ENCODE data around the gene EFTUD2.

The EFTUD2 gene

GRCh38 chr17:44925731-44926697 lies 26.8 kb upstream of the EFTUD2 start:
- no peak for DNase-seq

- DNase-seq = no peak
Measured at GRCh38 chr17:44924107-44924544, 24.9 kb upstream of the EFTUD2 start.

DNA sequence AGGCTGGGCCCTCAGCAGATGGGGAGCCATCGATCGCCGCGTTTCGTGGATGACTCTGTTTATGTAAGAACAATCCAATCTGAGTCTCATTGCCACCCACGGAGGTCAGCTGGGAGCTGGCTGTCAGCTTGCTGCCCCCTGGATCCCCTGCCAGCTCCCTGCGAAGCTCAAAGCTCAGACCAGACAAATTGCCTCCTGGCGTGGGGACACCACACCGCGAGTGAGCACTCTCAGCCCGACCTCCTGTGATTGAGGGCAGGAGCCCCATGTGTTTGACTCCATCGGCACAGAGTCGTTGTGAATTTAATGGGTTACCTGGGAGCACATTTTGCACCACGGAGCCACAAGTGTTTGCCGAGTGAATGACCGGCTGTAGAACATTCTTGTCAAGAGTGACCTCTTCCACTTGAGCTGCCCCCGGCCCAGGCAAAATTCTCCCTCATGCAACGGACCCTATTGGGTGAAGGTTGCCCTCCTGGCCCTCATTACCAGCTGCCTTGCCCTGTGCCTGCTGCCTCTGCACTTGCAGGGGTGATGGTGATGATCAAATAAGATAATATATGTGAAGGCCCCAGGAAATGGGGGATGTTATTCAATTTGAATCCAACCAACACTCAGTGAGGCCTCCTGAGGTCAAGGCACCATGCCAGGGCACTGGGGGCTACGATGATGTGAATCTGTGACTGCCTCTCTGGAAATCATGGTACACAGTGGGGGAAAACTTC lies 23.7 kb upstream of the EFTUD2 start:
- DNase-seq = no peak

GRCh38 chr17:44922136-44922535 lies 22.9 kb upstream of the EFTUD2 start:
- no peak for DNase-seq

- no peak for DNase-seq
Measured at GRCh38 chr17:44921122-44921882, 22.1 kb upstream of the EFTUD2 start.

- no peak for DNase-seq
Measured at GRCh38 chr17:44920565-44920940, 21.3 kb upstream of the EFTUD2 start.

GRCh38 chr17:44919885-44920564 lies 20.8 kb upstream of the EFTUD2 start:
- peak; percentile 61 for DNase-seq

DNA sequence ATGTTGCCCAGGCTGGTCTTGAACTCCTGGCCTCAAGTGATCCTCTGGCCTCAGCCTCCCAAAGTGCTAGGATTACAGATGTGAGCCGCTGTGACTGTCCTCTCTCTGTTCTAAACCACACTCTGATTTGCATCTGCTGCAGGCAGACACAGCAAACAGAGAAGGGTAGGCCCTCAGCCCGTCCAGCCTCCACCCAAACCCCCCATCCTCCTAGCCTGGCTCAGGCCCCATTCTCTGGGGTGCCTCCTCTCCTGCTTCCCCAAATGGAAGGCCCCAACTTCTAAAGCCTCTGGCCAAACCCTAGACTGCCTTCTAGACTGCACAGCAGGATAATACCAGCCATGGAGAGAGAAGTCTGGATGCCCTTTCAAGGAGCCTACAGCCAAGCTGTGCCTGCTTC lies 20.2 kb upstream of the EFTUD2 start:
- no peak for DNase-seq

DNA sequence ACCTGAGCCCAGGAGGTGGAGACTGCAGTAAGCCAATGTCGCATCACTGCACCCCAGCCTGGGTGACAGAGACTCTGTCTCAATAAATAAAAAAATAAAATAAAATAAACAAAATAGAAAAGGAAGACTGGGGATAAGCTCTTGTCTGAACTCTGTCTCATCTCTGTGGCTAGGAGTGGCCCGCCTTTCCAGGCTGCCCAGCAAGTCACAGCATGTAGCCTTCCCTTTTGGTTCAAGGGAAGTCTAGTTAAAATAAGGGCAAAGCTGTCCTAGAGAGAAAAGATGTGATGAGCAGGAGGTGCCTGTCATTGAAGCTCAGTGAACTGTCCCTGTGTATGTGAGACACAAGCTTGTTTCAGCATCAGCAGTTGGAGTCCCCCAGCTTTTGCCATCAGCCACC lies 18.8 kb upstream of the EFTUD2 start:
- no peak for DNase-seq

DNA sequence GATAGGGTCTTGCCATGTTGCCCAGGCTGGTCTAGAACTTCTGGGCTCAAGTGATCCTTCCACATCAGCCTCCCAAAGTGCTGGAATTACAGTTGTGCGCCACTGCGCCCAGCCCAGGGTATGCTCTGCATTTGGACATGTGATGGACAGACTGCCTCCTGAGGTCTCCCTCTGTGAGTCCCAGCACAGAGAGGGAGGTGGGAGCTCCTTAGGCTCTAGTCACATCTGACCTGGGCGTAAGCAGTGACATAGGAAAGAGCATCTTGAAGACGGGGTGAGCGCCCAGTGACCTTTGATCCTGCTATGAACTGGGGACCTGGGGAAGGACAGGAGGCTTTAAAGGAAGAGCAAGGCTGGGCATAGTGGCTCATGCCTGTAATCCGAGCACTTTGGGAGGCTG lies 18.2 kb upstream of the EFTUD2 start:
- no peak for DNase-seq

- peak; percentile 25 for DNase-seq
Measured at GRCh38 chr17:44916781-44917241, 17.6 kb upstream of the EFTUD2 start.

GRCh38 chr17:44915862-44916780 lies 16.9 kb upstream of the EFTUD2 start:
- DNase-seq = no peak

GRCh38 chr17:44915321-44915726 lies 16.1 kb upstream of the EFTUD2 start, which contains the start of gene GFAP:
Gene GFAP (minus strand): TSS chr17:44915500. CDS start chr17:44915486, 14 bp downstream.
- no peak for DNase-seq

GRCh38 chr17:44914698-44915271 lies 15.5 kb upstream of the EFTUD2 start:
- no peak for DNase-seq

- DNase-seq = no peak
Measured at GRCh38 chr17:44914148-44914547, 14.9 kb upstream of the EFTUD2 start.

DNA sequence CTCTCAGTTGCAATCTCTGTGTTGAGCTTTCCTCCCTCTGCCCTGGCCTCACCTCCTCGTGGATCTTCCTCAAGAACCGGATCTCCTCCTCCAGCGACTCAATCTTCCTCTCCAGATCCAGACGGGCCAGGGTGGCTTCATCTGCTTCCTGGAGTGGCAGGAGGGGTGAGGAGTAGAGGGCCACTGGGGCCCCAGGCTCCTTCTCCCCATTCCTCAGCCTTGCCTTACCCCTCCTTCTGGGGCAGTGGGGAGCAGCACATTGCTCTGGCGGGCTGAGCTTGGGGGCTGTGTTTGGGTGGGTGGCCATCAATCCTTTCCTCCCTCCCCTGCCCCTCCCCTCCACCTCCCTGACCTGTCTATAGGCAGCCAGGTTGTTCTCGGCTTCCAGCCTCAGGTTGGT lies 14.4 kb upstream of the EFTUD2 start:
- DNase-seq = no peak

- DNase-seq = no peak
Measured at GRCh38 chr17:44912763-44913544, 13.7 kb upstream of the EFTUD2 start.

GRCh38 chr17:44911133-44912001 lies 12.1 kb upstream of the EFTUD2 start:
- peak; percentile 15 for DNase-seq

All from NCI-H1092 (cell line).